Astrocyte (in vitro differentiated cells and primary cell): ENCODE measurements around the gene RAB3B. TPM values are rescaled to one million over a fixed set of nuclear protein-coding genes. Genes with fewer than 3 reads are reported as not detected.

Source experiments
- DNase-seq: peaks from one replicate; pipeline ENCODE4 v3.0.0-alpha.2; 2010; ENCODE audit warnings: low read depth
- FAIRE-seq: peaks from 2 replicates; lab custom pipeline; 2011; peaks lifted over from hg19 to GRCh38; lab: Jason Lieb, UNC
- H2AFZ ChIP-seq: 2 replicates; pipeline ENCODE4 v1.6.0; 2012; ENCODE audit warnings: low read depth, low read length, inconsistent platforms
- H3K27ac ChIP-seq: 2 replicates; pipeline ENCODE4 v1.5.1; 2011; ENCODE audit warnings: low read depth, low read length, inconsistent platforms
- H3K27me3 ChIP-seq: 2 replicates; pipeline ENCODE4 v1.6.0; 2011; ENCODE audit warnings: low read length, inconsistent platforms; ENCODE audit not compliant: insufficient read depth
- H3K36me3 ChIP-seq: 2 replicates; pipeline ENCODE4 v1.5.1; 2011; ENCODE audit warnings: low read length, inconsistent platforms; ENCODE audit not compliant: insufficient read depth
- H3K4me1 ChIP-seq: 2 replicates; pipeline ENCODE4 v1.5.1; 2011; ENCODE audit warnings: low read length, inconsistent platforms; ENCODE audit not compliant: insufficient read depth
- H3K4me2 ChIP-seq: 2 replicates; pipeline ENCODE4 v1.6.0; 2012; ENCODE audit warnings: low read length, inconsistent platforms
- H3K4me3 ChIP-seq: 2 replicates; pipeline ENCODE4 v1.5.1; 2011; ENCODE audit warnings: low read depth, mild to moderate bottlenecking, low read length, inconsistent platforms; ENCODE audit not compliant: insufficient read depth
- H3K79me2 ChIP-seq: 2 replicates; pipeline ENCODE4 v1.6.0; 2012; ENCODE audit warnings: mild to moderate bottlenecking, low read length, inconsistent platforms; ENCODE audit not compliant: insufficient read depth
- H3K9ac ChIP-seq: 2 replicates; pipeline ENCODE4 v1.6.0; 2012; ENCODE audit warnings: mild to moderate bottlenecking, low read length, inconsistent platforms
- H3K9me3 ChIP-seq: 2 replicates; pipeline ENCODE4 v1.5.1; 2012; ENCODE audit warnings: low read depth, mild to moderate bottlenecking, low read length, inconsistent platforms; ENCODE audit not compliant: insufficient read depth
- H4K20me1 ChIP-seq: 2 replicates; pipeline ENCODE4 v1.6.0; 2012; ENCODE audit warnings: low read length, inconsistent platforms; ENCODE audit not compliant: insufficient read depth
- H3K27ac Mint-ChIP-seq: one replicate; pipeline ENCODE4 v1.8.0; 2021; ENCODE audit warnings: mild to moderate bottlenecking, mixed read lengths; ENCODE audit not compliant: unreplicated experiment
- H3K27me3 Mint-ChIP-seq: one replicate; pipeline ENCODE4 v1.8.0; 2021; ENCODE audit warnings: low read depth, mixed read lengths; ENCODE audit not compliant: unreplicated experiment
- H3K36me3 Mint-ChIP-seq: one replicate; pipeline ENCODE4 v1.8.0; 2021; ENCODE audit warnings: low read depth, mixed read lengths; ENCODE audit not compliant: unreplicated experiment
- H3K4me1 Mint-ChIP-seq: one replicate; pipeline ENCODE4 v1.8.0; 2021; ENCODE audit warnings: low read depth, mixed read lengths; ENCODE audit not compliant: unreplicated experiment
- H3K4me3 Mint-ChIP-seq: one replicate; pipeline ENCODE4 v1.8.0; 2021; ENCODE audit warnings: mild to moderate bottlenecking, moderate library complexity, mixed read lengths; ENCODE audit not compliant: unreplicated experiment
- H3K9me3 Mint-ChIP-seq: one replicate; pipeline ENCODE4 v1.8.0; 2021; ENCODE audit warnings: mild to moderate bottlenecking, mixed read lengths; ENCODE audit not compliant: unreplicated experiment
- EZH2 ChIP-seq: IDR thresholded peaks from 2 replicates; pipeline ENCODE4 v1.6.1; 2012; ENCODE audit warnings: mild to moderate bottlenecking, low read length, inconsistent platforms; ENCODE audit not compliant: insufficient read depth
- total RNA-seq: library from RNA; stranded (reverse); gene quantifications from 2 replicates; pipeline ENCODE4 v1.2.1, GENCODE V29; 2021
- TF ChIP-seq, protein P1 (sequence below): IDR thresholded peaks from 2 replicates; pipeline ENCODE4 v1.5.1; 2011; ENCODE audit warnings: low read depth, mild to moderate bottlenecking, inconsistent platforms, low read length, moderate library complexity; ENCODE audit not compliant: insufficient read depth

RAB3B gene
- total RNA-seq, 1 donor from 2014 or later = 49.2 TPM

- Mint-ChIP-seq H3K9me3 (peaks cover 6% of the 10 kb centered on the region), H3K27me3 (no peaks in the 10 kb centered on the region), H3K27ac (no peak overlapping the region), H3K4me1 (peaks cover 7% of the 10 kb centered on the region), H3K36me3 (peaks cover 6% of the 10 kb centered on the region), H3K4me3 (no peak overlapping the region)
- DNase-seq (no peak), FAIRE-seq (no peak)
- Histone ChIP-seq H3K9ac (no peak overlapping the region), H3K27me3 (no peaks in the 10 kb centered on the region), H3K4me3 (no peak overlapping the region), H3K27ac (no peak overlapping the region), H3K4me2 (no peak overlapping the region), H3K36me3 (peaks cover 3% of the 10 kb centered on the region), H3K9me3 (no peaks in the 10 kb centered on the region), H2AFZ (no peak overlapping the region), H3K4me1 (peaks cover 4% of the 10 kb centered on the region), H3K79me2 (no peaks in the 10 kb centered on the region), H4K20me1 (no peaks in the 10 kb centered on the region)
- TF ChIP-seq, protein P1, sequence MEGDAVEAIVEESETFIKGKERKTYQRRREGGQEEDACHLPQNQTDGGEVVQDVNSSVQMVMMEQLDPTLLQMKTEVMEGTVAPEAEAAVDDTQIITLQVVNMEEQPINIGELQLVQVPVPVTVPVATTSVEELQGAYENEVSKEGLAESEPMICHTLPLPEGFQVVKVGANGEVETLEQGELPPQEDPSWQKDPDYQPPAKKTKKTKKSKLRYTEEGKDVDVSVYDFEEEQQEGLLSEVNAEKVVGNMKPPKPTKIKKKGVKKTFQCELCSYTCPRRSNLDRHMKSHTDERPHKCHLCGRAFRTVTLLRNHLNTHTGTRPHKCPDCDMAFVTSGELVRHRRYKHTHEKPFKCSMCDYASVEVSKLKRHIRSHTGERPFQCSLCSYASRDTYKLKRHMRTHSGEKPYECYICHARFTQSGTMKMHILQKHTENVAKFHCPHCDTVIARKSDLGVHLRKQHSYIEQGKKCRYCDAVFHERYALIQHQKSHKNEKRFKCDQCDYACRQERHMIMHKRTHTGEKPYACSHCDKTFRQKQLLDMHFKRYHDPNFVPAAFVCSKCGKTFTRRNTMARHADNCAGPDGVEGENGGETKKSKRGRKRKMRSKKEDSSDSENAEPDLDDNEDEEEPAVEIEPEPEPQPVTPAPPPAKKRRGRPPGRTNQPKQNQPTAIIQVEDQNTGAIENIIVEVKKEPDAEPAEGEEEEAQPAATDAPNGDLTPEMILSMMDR = no peak
- TF ChIP-seq EZH2 = no peak
Measured at GRCh38 chr1:51910221-51911000, 80.1 kb downstream of the RAB3B start.

GRCh38 chr1:51908499-51908898 is 82.0 kb downstream of the RAB3B start:
- no peak overlapping the region for H3K4me2 ChIP-seq
- no peaks in the 10 kb centered on the region for H3K36me3 ChIP-seq
- H3K27ac Mint-ChIP-seq = no peak overlapping the region
- H3K27me3 Mint-ChIP-seq = no peaks in the 10 kb centered on the region
- no peak overlapping the region for H3K27ac ChIP-seq
- DNase-seq (no peak), FAIRE-seq (no peak)
- H3K9ac ChIP-seq = no peak overlapping the region
- no peak overlapping the region for H2AFZ ChIP-seq
- no peaks in the 10 kb centered on the region for H3K9me3 ChIP-seq
- no peaks in the 10 kb centered on the region for H3K27me3 ChIP-seq
- no peak overlapping the region for H3K4me3 ChIP-seq
- no peaks in the 10 kb centered on the region for H4K20me1 ChIP-seq
- H3K79me2 ChIP-seq = no peaks in the 10 kb centered on the region
- H3K4me3 Mint-ChIP-seq = no peak overlapping the region
- H3K4me1 Mint-ChIP-seq = peaks cover 7% of the 10 kb centered on the region
- peaks cover 2% of the 10 kb centered on the region for H3K36me3 Mint-ChIP-seq
- H3K4me1 ChIP-seq = peaks cover 4% of the 10 kb centered on the region
- H3K9me3 Mint-ChIP-seq = peaks cover 6% of the 10 kb centered on the region
- TF ChIP-seq, protein P1 = no peak
- TF ChIP-seq EZH2 = no peak
